G401 (cell line): Measurements from ENCODE around the gene FRRS1L. TPM values are rescaled to one million over a fixed set of nuclear protein-coding genes. Genes with fewer than 3 reads are reported as not detected.

Experiments
- DNase-seq: peaks from one replicate; pipeline ENCODE4 v3.0.0-alpha.2; 2015; ENCODE audit warnings: low spot score
- in situ Hi-C: cut with HindIII; loops from 2 replicates; pipeline ENCODE4 v1.10.0; 2016; ENCODE audit warnings: low sequenced_read_pairs, mixed read lengths
- total RNA-seq: library from RNA; depleted of rRNA; stranded (reverse); fragments of >200 nt; shearing (Covaris generic); gene quantifications from 2 replicates; pipeline ENCODE4 v1.2.3, GENCODE V29; 2014; rRNA removed

The FRRS1L gene
- total RNA-seq = not detected in 2 replicates

GRCh38 chr9:109166771-109167601, at the start of gene FRRS1L:
Gene FRRS1L, minus strand, starts transcription at chr9:109167249. Its CDS starts 111 bp downstream, at chr9:109167138.
- in situ Hi-C loops = no loop called here
- DNase-seq = peak; percentile 73

DNA sequence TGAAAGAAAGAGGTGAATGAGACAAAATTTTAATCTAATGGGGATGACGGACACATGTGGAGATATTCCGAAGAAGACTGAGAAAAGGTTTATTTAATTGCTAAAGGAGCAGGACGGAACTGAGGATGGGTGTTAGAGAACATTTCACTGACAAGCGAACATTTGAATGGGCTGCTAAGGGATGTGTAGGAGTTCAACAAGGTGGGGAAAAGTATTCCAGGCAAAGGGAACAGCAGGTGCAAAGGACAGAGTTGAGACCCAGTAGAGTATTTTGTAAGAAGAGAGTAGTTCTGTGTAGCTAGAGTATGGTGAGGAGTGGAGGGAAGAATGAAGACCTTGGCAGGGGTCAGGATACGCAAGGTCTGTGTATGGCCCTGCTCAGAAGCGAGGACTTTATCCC, 47.4 kb upstream of the FRRS1L start:
- in situ Hi-C loops = no loop called here
- DNase-seq = no peak

GRCh38 chr9:109213285-109214121, 46.5 kb upstream of the FRRS1L start:
- in situ Hi-C loops = no loop called here
- no peak for DNase-seq

DNA sequence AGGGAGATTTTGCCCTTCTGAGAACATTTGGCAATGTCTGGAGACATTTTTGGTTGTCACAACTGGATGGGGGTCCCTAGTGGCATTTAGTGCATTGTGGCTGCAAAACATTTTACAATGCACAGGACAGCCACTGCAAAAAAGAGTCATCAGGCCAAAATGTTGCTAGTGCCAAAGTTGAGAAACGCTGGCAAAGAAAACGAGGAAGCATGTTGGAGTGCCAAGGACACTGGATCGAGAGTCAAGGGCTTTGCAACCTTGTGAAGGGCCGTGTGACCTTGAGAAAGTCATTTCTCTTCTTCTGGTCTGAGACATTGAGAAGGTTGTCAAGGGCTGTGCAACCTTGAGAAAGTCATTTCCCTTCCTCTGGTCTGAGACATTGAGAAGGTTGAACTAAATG, 45.7 kb upstream of the FRRS1L start:
- in situ Hi-C loops = no loop called here
- no peak for DNase-seq

DNA sequence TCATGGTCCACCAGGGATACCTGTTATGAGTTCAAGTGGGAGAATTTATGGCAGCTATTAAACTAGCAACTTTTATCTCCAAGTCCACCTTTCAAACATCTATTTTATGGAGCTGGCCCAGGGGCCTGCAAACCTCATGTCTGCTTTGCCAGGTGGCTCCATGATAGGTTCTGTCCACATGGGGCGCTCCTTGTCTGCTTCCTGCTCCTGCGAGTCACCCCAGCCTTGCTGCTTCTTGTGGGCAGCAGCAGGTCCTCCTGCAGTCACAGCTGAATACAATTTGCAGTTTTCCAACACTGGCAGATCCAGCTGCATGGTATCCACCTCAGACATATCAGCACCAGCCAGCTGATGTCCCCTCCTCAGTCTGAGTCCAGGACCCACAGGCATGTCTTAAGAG, 39.6 kb upstream of the FRRS1L start:
- DNase-seq = no peak
- in situ Hi-C loops = no loop called here

DNA sequence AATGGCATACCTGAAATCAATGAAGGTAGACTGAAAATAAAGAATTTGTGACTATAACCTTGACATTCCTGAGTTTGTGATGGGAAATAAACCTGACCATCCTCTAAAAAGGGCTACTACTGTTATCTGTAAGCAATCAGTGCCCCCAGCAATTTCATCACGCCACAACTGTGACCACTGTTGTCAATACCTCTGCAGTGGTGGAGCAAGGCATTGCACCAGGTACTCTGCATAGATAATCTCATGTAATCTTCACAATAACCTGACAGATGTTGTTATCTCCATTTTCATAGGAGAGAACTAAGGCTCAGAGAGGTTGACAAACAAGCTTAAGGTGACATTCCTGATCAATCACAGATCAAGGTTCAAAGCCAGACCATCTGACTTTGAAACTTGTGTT, 38.5 kb upstream of the FRRS1L start:
- DNase-seq = no peak
- in situ Hi-C loops = no loop called here

DNA sequence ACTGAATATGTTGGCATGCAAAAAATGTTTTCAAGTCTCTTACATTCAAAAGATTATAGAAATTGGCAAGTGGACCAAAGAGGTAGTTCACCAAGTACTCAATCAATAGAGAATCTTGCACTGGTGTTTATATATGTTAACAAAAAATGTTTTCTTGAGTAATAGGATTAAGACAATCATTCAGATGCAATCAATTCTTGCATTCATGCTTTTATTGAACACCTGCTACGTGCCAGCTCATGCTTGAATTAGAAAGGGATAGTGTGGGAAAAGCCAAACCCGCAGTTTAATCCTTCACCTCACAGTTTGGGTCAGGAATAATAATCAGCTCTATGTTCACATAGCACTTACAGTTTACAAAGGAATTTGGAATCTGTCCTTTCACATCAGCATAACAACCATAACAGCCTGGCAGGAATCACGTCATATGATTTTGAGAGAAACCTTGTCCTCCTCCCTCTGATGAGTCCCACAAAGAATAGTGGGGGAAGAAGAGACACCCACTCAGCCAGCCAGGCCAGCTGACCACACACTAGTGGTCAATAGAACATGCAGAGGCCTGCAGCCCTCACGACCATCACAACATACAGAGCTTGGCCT, 36.8 kb upstream of the FRRS1L start:
- in situ Hi-C loops = no loop called here
- no peak for DNase-seq

DNA sequence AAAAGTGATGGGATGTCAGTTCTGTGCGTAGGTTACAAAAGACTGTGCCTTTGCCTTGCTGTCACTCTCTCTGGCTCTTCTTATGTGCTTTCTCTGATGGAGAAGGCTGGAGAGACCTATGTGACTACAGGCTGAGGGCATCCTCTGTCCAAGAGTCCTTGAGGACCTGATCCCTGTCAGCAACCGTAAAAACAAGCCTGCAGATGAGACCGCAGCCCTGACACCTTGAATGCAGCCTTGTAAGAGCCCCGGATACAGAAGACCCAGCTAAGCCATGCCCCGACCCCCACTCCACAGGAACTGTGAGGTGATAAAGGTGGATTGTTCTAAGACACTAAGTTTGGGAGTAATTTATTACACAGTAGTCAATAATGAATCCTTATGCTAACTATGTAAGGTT, 32.6 kb upstream of the FRRS1L start:
- no peak for DNase-seq
- in situ Hi-C loops = no loop called here

GRCh38 chr9:109198736-109199382, 31.8 kb upstream of the FRRS1L start:
- no peak for DNase-seq
- in situ Hi-C loops = no loop called here

GRCh38 chr9:109193974-109194556, 27.0 kb upstream of the FRRS1L start:
- DNase-seq = no peak
- in situ Hi-C loops = no loop called here

DNA sequence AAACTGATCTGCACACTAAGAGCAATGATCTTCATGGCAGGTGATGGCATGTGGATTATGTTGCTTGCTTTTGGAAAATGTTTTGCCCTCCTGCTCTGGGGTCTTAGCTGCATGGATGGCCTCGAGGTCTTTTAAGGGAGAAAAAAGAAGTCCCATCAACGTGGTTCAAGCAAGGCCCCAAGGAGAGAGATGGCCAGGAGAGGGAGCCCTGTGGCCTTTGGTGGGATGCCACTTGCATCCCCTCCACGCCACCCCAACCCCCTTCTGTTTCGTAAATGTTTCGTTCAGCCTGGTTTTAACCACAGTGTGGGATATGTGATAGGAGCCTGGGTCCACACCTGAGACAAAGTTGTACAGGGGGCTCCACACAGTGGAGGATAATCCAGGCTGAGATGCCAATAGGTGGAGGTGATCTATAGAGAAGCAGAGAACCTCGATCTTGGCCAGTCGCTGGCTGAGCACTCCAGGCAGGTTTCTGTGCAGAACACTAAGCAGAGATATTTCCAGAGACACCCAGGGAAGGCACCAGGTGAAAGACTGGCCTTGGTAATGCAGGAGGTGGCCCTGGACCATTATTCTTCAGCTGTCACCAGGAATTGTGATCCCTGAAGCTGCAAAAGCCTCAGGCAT, 25.8 kb upstream of the FRRS1L start:
- in situ Hi-C loops = no loop called here
- DNase-seq = peak; percentile 37

GRCh38 chr9:109191746-109192145, 24.7 kb upstream of the FRRS1L start:
- in situ Hi-C loops = no loop called here
- no peak for DNase-seq

GRCh38 chr9:109190151-109190550, 23.1 kb upstream of the FRRS1L start:
- in situ Hi-C loops = no loop called here
- no peak for DNase-seq

- in situ Hi-C loops = no loop called here
- no peak for DNase-seq
Measured at GRCh38 chr9:109186857-109187520, 19.9 kb upstream of the FRRS1L start.

- peak; percentile 91 for DNase-seq
- in situ Hi-C loops = no loop called here
Measured at GRCh38 chr9:109182940-109183798, 16.1 kb upstream of the FRRS1L start.

GRCh38 chr9:109182550-109182939, 15.5 kb upstream of the FRRS1L start:
- in situ Hi-C loops = no loop called here
- DNase-seq = no peak

DNA sequence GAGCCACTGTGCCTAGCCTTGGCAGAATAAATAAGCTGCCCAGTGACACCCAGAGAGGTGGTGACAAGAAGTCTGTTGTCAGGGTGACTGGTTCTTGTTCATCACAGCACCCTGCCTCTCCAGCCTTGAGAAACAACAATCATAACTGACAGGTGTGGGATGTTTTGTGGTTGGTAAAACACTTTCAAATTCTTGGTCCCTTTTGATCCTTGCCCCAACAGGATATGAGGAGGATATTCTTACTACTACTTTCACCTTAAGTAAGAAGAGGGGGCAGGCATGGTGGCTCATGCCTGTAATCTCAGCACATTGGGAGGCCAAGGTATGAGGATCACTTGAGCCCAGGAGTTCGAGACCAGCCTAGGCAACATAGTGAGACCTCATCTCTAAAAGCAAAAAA, 14.2 kb upstream of the FRRS1L start:
- no peak for DNase-seq
- in situ Hi-C loops = no loop called here
